Measurements from ENCODE around the gene LRRC28. TPM values are rescaled to one million over a fixed set of nuclear protein-coding genes. Genes with fewer than 3 reads are reported as not detected.

LRRC28 gene
- total and polyA plus RNA-seq, 2 donors (not counting 1 experiment from before 2014, with no cell fraction given), result 13.3 to 31.8 TPM

GRCh38 chr15:99209326-99209725 lies 42.0 kb upstream of the LRRC28 start:
- intact Hi-C loops (cut with micrococcal nuclease), result no loop called here
- no peaks in the 10 kb centered on the region for H3K4me1 ChIP-seq (ENCODE audit: control insufficient read depth in 2 of 2, insufficient read depth in 2 of 2, low read length in 2 of 2)

GRCh38 chr15:99210334-99210733 lies 40.9 kb upstream of the LRRC28 start:
- intact Hi-C loops (cut with micrococcal nuclease), result no loop called here
- Mint-ChIP-seq H3K4me3 (no peak overlapping the region), H3K4me1 (no peaks in the 10 kb centered on the region), H3K9me3 (ENCODE audit: insufficient read depth) (no peaks in the 10 kb centered on the region), H3K27ac (no peak overlapping the region), H3K27me3 (no peaks in the 10 kb centered on the region)
- TF ChIP-seq CTCF (IDR thresholded peaks at IDR 0.05) (no peak), EZH2 (IDR thresholded peaks at IDR 0.05; ENCODE audit: borderline replicate concordance, insufficient read depth, low read depth, low read length, poor library complexity, severe bottlenecking) (no peak)
- no peak overlapping the region for H3K4me2 ChIP-seq (replicated peaks; ENCODE audit: low read depth, low read length, poor library complexity, severe bottlenecking)
- H2AFZ ChIP-seq (ENCODE audit: insufficient read depth, low read depth, low read length, poor library complexity, severe bottlenecking), result no peak overlapping the region
- no peak overlapping the region for H3K27ac ChIP-seq (ENCODE audit: low read length in 2 of 2)
- H3K4me1 ChIP-seq (ENCODE audit: control insufficient read depth in 2 of 2, insufficient read depth in 2 of 2, low read length in 2 of 2), result no peaks in the 10 kb centered on the region
- H3K4me3 ChIP-seq (ENCODE audit: control extremely low read depth in 1 of 5, extremely low read depth in 1 of 5, insufficient read depth in 1 of 5, low read depth in 2 of 5, low read length in 4 of 5), result no peak overlapping the region
- no peak for ATAC-seq (ENCODE audit: low read depth)
- no peaks in the 10 kb centered on the region for H3K79me2 ChIP-seq (ENCODE audit: control insufficient read depth, insufficient read depth, low read length)
- POLR2A ChIA-PET, result no interaction called here
- no peak overlapping the region for H3K9ac ChIP-seq (ENCODE audit: low read length)
- CTCF ChIA-PET, result interaction anchor here (2.3 kb wide), 1 partner anchor 109 kb away, joined by 9 read pairs; no protein-coding TSS in a partner anchor
- no peaks in the 10 kb centered on the region for H3K36me3 ChIP-seq (replicated peaks in 1 of 2; ENCODE audit: control extremely low read depth in 1 of 2, control insufficient read depth in 1 of 2, extremely low read depth in 1 of 2, insufficient read depth in 2 of 2, low read length in 1 of 2)
- H3K9me3 ChIP-seq (ENCODE audit: control extremely low read depth in 1 of 3, control insufficient read depth in 2 of 3, insufficient read depth in 1 of 3, low read length in 2 of 3), result no peaks in the 10 kb centered on the region
- no peaks in the 10 kb centered on the region for H3K27me3 ChIP-seq (replicated peaks in 1 of 4; ENCODE audit: control extremely low read depth in 1 of 4, control insufficient read depth in 3 of 4, insufficient read depth in 4 of 4, low read length in 3 of 4)
- no peaks in the 10 kb centered on the region for H4K20me1 ChIP-seq (ENCODE audit: control insufficient read depth, insufficient read depth, low read length, poor library complexity, severe bottlenecking)
- no peak for DNase-seq

More at GRCh38 chr15:99209326-99209725, 42.0 kb upstream of the LRRC28 start:
- ATAC-seq (ENCODE audit: low read depth) (no peak), DNase-seq (no peak)
- Histone ChIP-seq H3K9ac (ENCODE audit: low read length) (no peak overlapping the region), H3K4me2 (replicated peaks; ENCODE audit: low read depth, low read length, poor library complexity, severe bottlenecking) (no peak overlapping the region), H3K27ac (ENCODE audit: low read length in 2 of 2) (no peak overlapping the region), H2AFZ (ENCODE audit: insufficient read depth, low read depth, low read length, poor library complexity, severe bottlenecking) (no peak overlapping the region), H3K27me3 (replicated peaks in 1 of 4; ENCODE audit: control extremely low read depth in 1 of 4, control insufficient read depth in 3 of 4, insufficient read depth in 4 of 4, low read length in 3 of 4) (no peaks in the 10 kb centered on the region), H4K20me1 (ENCODE audit: control insufficient read depth, insufficient read depth, low read length, poor library complexity, severe bottlenecking) (no peaks in the 10 kb centered on the region), H3K4me3 (ENCODE audit: control extremely low read depth in 1 of 5, extremely low read depth in 1 of 5, insufficient read depth in 1 of 5, low read depth in 2 of 5, low read length in 4 of 5) (no peak overlapping the region), H3K79me2 (ENCODE audit: control insufficient read depth, insufficient read depth, low read length) (no peaks in the 10 kb centered on the region), H3K36me3 (replicated peaks in 1 of 2; ENCODE audit: control extremely low read depth in 1 of 2, control insufficient read depth in 1 of 2, extremely low read depth in 1 of 2, insufficient read depth in 2 of 2, low read length in 1 of 2) (no peaks in the 10 kb centered on the region), H3K9me3 (ENCODE audit: control extremely low read depth in 1 of 3, control insufficient read depth in 2 of 3, insufficient read depth in 1 of 3, low read length in 2 of 3) (no peaks in the 10 kb centered on the region)
- Mint-ChIP-seq H3K9me3 (ENCODE audit: insufficient read depth) (no peaks in the 10 kb centered on the region), H3K27ac (no peak overlapping the region), H3K27me3 (no peaks in the 10 kb centered on the region), H3K4me1 (no peaks in the 10 kb centered on the region), H3K4me3 (no peak overlapping the region)
- 100% methylated on average over 1 of the region's 2 CpGs for WGBS (ENCODE audit: insufficient coverage)
- ChIA-PET POLR2A (no interaction called here), CTCF (interaction anchor here (2.3 kb wide), 1 partner anchor 108 kb away, joined by 9 read pairs; no protein-coding TSS in a partner anchor)
- TF ChIP-seq CTCF (IDR thresholded peaks at IDR 0.05) (no peak), EZH2 (IDR thresholded peaks at IDR 0.05; ENCODE audit: borderline replicate concordance, insufficient read depth, low read depth, low read length, poor library complexity, severe bottlenecking) (no peak)
